GM18951 (cell line): ENCODE measurements around the gene COL4A2.

Experiments used
- POLR2A ChIP-seq: IDR thresholded peaks from 4 replicates; pipeline ENCODE4 v1.6.1; 2011; ENCODE audit warnings: mild to moderate bottlenecking; ENCODE audit not compliant: insufficient read length, insufficient read depth; ENCODE audit errors: extremely low read depth
- in situ Hi-C: fragments of 300-500 bp; cut with MboI; formaldehyde crosslinking; loops from one replicate; pipeline ENCODE4 v1.12.0; 2022; ENCODE audit warnings: low sequenced_read_pairs, mixed read lengths, inconsistent platforms; ENCODE audit not compliant: unreplicated experiment

Gene COL4A2

GRCh38 chr13:110444226-110444653 is 137.2 kb downstream of the COL4A2 start:
- in situ Hi-C loops = no loop called here
- no peak for TF ChIP-seq POLR2A

- in situ Hi-C loops = no loop called here
Observed at GRCh38 chr13:110445183-110445582, 138.1 kb downstream of the COL4A2 start.

GRCh38 chr13:110445722-110446574 is 138.9 kb downstream of the COL4A2 start:
- no peak for TF ChIP-seq POLR2A
- in situ Hi-C loops = no loop called here

More at GRCh38 chr13:110445183-110445582, 138.1 kb downstream of the COL4A2 start:
- no peak for TF ChIP-seq POLR2A

GRCh38 chr13:110446575-110446890 is 139.4 kb downstream of the COL4A2 start:
- no peak for TF ChIP-seq POLR2A
- in situ Hi-C loops = no loop called here

- TF ChIP-seq POLR2A = no peak
- in situ Hi-C loops = no loop called here
Observed at GRCh38 chr13:110447058-110447511, 140.0 kb downstream of the COL4A2 start.

GRCh38 chr13:110447801-110448200 is 140.7 kb downstream of the COL4A2 start:
- TF ChIP-seq POLR2A = no peak
- in situ Hi-C loops = no loop called here

- in situ Hi-C loops = no loop called here
- no peak for TF ChIP-seq POLR2A
Observed at GRCh38 chr13:110448230-110448629, 141.1 kb downstream of the COL4A2 start.

GRCh38 chr13:110448677-110449076 is 141.6 kb downstream of the COL4A2 start:
- no peak for TF ChIP-seq POLR2A

GRCh38 chr13:110449219-110450015 is 142.3 kb downstream of the COL4A2 start:
- in situ Hi-C loops = loop anchor here (25.0 kb wide), 1 partner anchor 363 kb away; no protein-coding TSS in a partner anchor
- no peak for TF ChIP-seq POLR2A

More at GRCh38 chr13:110448677-110449076, 141.6 kb downstream of the COL4A2 start:
- in situ Hi-C loops = no loop called here

GRCh38 chr13:110450016-110450900 is 143.2 kb downstream of the COL4A2 start:
- TF ChIP-seq POLR2A = no peak
- in situ Hi-C loops = loop anchor here (25.0 kb wide), 1 partner anchor 362 kb away; no protein-coding TSS in a partner anchor

GRCh38 chr13:110450941-110451730 is 144.1 kb downstream of the COL4A2 start:
- TF ChIP-seq POLR2A = no peak
- in situ Hi-C loops = loop anchor here (25.0 kb wide), 1 partner anchor 361 kb away; no protein-coding TSS in a partner anchor

GRCh38 chr13:110453091-110453490 is 146.0 kb downstream of the COL4A2 start:
- in situ Hi-C loops = loop anchor here (25.0 kb wide), 1 partner anchor 359 kb away; no protein-coding TSS in a partner anchor
